ENCODE measurements around the gene NPAS3.

NPAS3 gene

GRCh38 chr14:33184587-33184986 lies 245.9 kb downstream of the NPAS3 start:
- no peak overlapping the region for H3K4me3 ChIP-seq (ENCODE audit: control insufficient read depth, low read depth, low read length)
- TF ChIP-seq CTCF (IDR thresholded peaks at IDR 0.05; ENCODE audit: control insufficient read depth, insufficient read depth, low read depth, low read length, missing control alignments): no peak
- DNase-seq (ENCODE audit: low read depth): no peak

- TF ChIP-seq CTCF (IDR thresholded peaks at IDR 0.05; ENCODE audit: control insufficient read depth, insufficient read depth, low read depth, low read length, missing control alignments): no peak
- H3K4me3 ChIP-seq (ENCODE audit: control insufficient read depth, low read depth, low read length): no peak overlapping the region
- DNase-seq (ENCODE audit: low read depth): no peak
Measured at GRCh38 chr14:33186656-33187055, 248.0 kb downstream of the NPAS3 start.

GRCh38 chr14:33188880-33189279 lies 250.2 kb downstream of the NPAS3 start:
- no peak for TF ChIP-seq CTCF (IDR thresholded peaks at IDR 0.05; ENCODE audit: control insufficient read depth, insufficient read depth, low read depth, low read length, missing control alignments)
- DNase-seq (ENCODE audit: low read depth): no peak
- H3K4me3 ChIP-seq (ENCODE audit: control insufficient read depth, low read depth, low read length): no peak overlapping the region

- DNase-seq (ENCODE audit: low read depth): no peak
- no peak overlapping the region for H3K4me3 ChIP-seq (ENCODE audit: control insufficient read depth, low read depth, low read length)
- TF ChIP-seq CTCF (IDR thresholded peaks at IDR 0.05; ENCODE audit: control insufficient read depth, insufficient read depth, low read depth, low read length, missing control alignments): no peak
Measured at GRCh38 chr14:33191855-33192254, 253.2 kb downstream of the NPAS3 start.

- no peak for TF ChIP-seq CTCF (IDR thresholded peaks at IDR 0.05; ENCODE audit: control insufficient read depth, insufficient read depth, low read depth, low read length, missing control alignments)
- H3K4me3 ChIP-seq (ENCODE audit: control insufficient read depth, low read depth, low read length): no peak overlapping the region
- no peak for DNase-seq (ENCODE audit: low read depth)
Measured at GRCh38 chr14:33194551-33194950, 255.9 kb downstream of the NPAS3 start.

- H3K4me3 ChIP-seq (ENCODE audit: control insufficient read depth, low read depth, low read length): no peak overlapping the region
- no peak for TF ChIP-seq CTCF (IDR thresholded peaks at IDR 0.05; ENCODE audit: control insufficient read depth, insufficient read depth, low read depth, low read length, missing control alignments)
- no peak for DNase-seq (ENCODE audit: low read depth)
Measured at GRCh38 chr14:33198684-33199083, 260.0 kb downstream of the NPAS3 start.

GRCh38 chr14:33201116-33201515 lies 262.4 kb downstream of the NPAS3 start:
- TF ChIP-seq CTCF (IDR thresholded peaks at IDR 0.05; ENCODE audit: control insufficient read depth, insufficient read depth, low read depth, low read length, missing control alignments): no peak
- H3K4me3 ChIP-seq (ENCODE audit: control insufficient read depth, low read depth, low read length): no peak overlapping the region
- no peak for DNase-seq (ENCODE audit: low read depth)

Measured in AG09309 (cell line).